ENCODE data around the gene STYK1. TPM values are rescaled to one million over a fixed set of nuclear protein-coding genes. Genes with fewer than 3 reads are reported as not detected.
A peak's percentile ranks its signal among the peaks of the same experiment; 100 is the strongest.

Gene STYK1
- total and polyA plus RNA-seq, 7 donors: 0.16 to 14.1 (median 3.7) TPM; not detected in 1

- H3K27me3 ChIP-seq: no peaks in the 10 kb centered on the region
- WGBS, 2 donors: 1% methylated on average over 26 of the region's 26 CpGs
- peak; percentile 98 for DNase-seq
- no peaks in the 10 kb centered on the region for H3K9me3 ChIP-seq
- peaks cover 0 to 4% (median 0%) of the 10 kb centered on the region in 4 donors for H3K36me3 ChIP-seq
- H3K4me1 ChIP-seq: peaks cover 0 to 55% (median 50%) of the 10 kb centered on the region in 4 donors
- peak overlapping the region; percentile 65 to 99 (median 96) for H3K4me3 ChIP-seq
- TF ChIP-seq CTCF (IDR thresholded peaks at IDR 0.05) (no peak), EP300 (IDR thresholded peaks at IDR 0.05) (peak; percentile 68 to 97 (median 86)), POLR2A (IDR thresholded peaks at IDR 0.05) (peak; percentile 24 to 26), POLR2AphosphoS5 (IDR thresholded peaks at IDR 0.05) (peak; percentile 88 to 98 (median 90))
- H3K27ac ChIP-seq: peak overlapping the region; percentile 96 to 99 (median 98)
- intact Hi-C loops (cut with DNase I): loop anchor here (2.0 to 10.0 kb wide), 5 partner anchors 29 to 1840 kb away; partner anchors contain the start of genes DUSP16, GABARAPL1 and SMIM10L1
Observed at GRCh38 chr12:10721651-10722501, 48.0 kb upstream of the STYK1 start.

- WGBS, 2 donors: 25 to 40% methylated on average over 3 of the region's 3 CpGs
- Histone ChIP-seq H3K27me3 (no peaks in the 10 kb centered on the region), H3K4me1 (peaks cover 0 to 62% (median 58%) of the 10 kb centered on the region in 4 donors), H3K4me3 (peak overlapping the region; percentile 65 to 99 (median 96)), H3K9me3 (no peaks in the 10 kb centered on the region), H3K36me3 (peaks cover 0 to 4% (median 0%) of the 10 kb centered on the region in 4 donors), H3K27ac (peak overlapping the region; percentile 96 to 99 (median 98))
- intact Hi-C loops (cut with DNase I): loop anchor here (5.0 to 10.0 kb wide), 3 partner anchors 356 to 1841 kb away; partner anchors contain the start of genes DUSP16 and GABARAPL1
- DNase-seq: no peak
- no peak for TF ChIP-seq POLR2A (IDR thresholded peaks at IDR 0.05)
- TF ChIP-seq CTCF (IDR thresholded peaks at IDR 0.05): no peak
- no peak for TF ChIP-seq POLR2AphosphoS5 (IDR thresholded peaks at IDR 0.05)
- TF ChIP-seq EP300 (IDR thresholded peaks at IDR 0.05): no peak
Observed at GRCh38 chr12:10720974-10721650, 47.3 kb upstream of the STYK1 start.

GRCh38 chr12:10719482-10719881, 45.6 kb upstream of the STYK1 start:
- peaks cover 0 to 21% (median 9%) of the 10 kb centered on the region in 4 donors for H3K36me3 ChIP-seq
- peaks cover 0 to 66% (median 60%) of the 10 kb centered on the region in 4 donors for H3K4me1 ChIP-seq
- DNase-seq: no peak
- H3K9me3 ChIP-seq: no peaks in the 10 kb centered on the region
- peak overlapping the region in 1 of 4 donors; percentile 65 for H3K4me3 ChIP-seq
- intact Hi-C loops (cut with DNase I): no loop called here
- H3K27me3 ChIP-seq: no peaks in the 10 kb centered on the region
- WGBS, 2 donors: 31 to 65% methylated on average over 4 of the region's 4 CpGs
- TF ChIP-seq POLR2AphosphoS5 (IDR thresholded peaks at IDR 0.05) (peak in 1 of 4 donors; percentile 5), CTCF (IDR thresholded peaks at IDR 0.05) (no peak)
- H3K27ac ChIP-seq: peak overlapping the region; percentile 24 to 99 (median 96)

GRCh38 chr12:10718279-10718821, 44.5 kb upstream of the STYK1 start:
- TF ChIP-seq POLR2AphosphoS5 (IDR thresholded peaks at IDR 0.05) (peak in 2 of 4 donors; percentile 29 to 72), CTCF (IDR thresholded peaks at IDR 0.05) (no peak)
- peak overlapping the region in 1 of 4 donors; percentile 6 for H3K4me3 ChIP-seq
- intact Hi-C loops (cut with DNase I): no loop called here
- no peaks in the 10 kb centered on the region for H3K27me3 ChIP-seq
- no peak for DNase-seq
- H3K9me3 ChIP-seq: no peaks in the 10 kb centered on the region
- H3K4me1 ChIP-seq: peaks cover 0 to 58% (median 52%) of the 10 kb centered on the region in 4 donors
- peak overlapping the region; percentile 69 to 99 (median 84) for H3K27ac ChIP-seq
- H3K36me3 ChIP-seq: peaks cover 0 to 32% (median 15%) of the 10 kb centered on the region in 4 donors
- WGBS, 2 donors: 67 to 74% methylated on average over 4 of the region's 4 CpGs
